AG10803 (cell line): ENCODE data around the gene PABPC1L.

Experiments
- DNase-seq: peaks from one replicate; pipeline ENCODE4 v3.0.0; 2010; ENCODE audit warnings: low read depth
- H3K4me3 ChIP-seq: 2 replicates; pipeline ENCODE4 v1.5.1; 2011; ENCODE audit warnings: mild to moderate bottlenecking, low read length, control low read depth
- TF ChIP-seq, protein P1 (sequence below): conservative IDR thresholded peaks from 2 replicates; pipeline ENCODE4 v1.5.1; 2011; ENCODE audit warnings: mild to moderate bottlenecking, low read length, control low read depth, inconsistent platforms

The PABPC1L gene

DNA sequence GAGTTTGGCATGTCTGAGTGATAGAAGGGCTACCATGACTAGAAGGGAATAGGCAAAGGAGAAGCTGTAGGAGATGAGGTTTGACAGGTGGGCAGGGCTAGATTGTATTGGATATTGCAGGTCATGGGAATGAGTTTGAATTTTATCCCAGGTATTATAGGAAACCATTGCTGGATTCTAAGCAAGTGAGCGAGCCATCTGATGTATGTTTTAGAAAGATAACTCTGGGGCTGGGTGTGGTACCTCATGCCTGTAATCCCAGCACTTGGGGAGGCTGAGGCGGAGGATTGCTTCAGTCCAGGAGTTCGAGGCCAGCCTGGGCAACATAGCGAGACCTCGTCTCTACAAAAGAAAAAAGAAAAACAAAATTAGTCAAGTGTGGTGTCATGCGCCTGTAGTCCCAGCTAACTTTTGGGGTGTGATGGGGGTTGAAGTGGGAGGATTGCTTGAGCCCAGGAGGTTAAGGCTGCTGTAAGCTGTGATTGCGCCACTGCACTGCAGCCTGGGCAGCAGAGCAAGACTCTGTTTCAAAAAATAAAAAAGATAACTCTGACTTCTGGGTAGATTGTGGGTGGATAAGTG, 73.3 kb downstream of the PABPC1L start:
- TF ChIP-seq, protein P1, sequence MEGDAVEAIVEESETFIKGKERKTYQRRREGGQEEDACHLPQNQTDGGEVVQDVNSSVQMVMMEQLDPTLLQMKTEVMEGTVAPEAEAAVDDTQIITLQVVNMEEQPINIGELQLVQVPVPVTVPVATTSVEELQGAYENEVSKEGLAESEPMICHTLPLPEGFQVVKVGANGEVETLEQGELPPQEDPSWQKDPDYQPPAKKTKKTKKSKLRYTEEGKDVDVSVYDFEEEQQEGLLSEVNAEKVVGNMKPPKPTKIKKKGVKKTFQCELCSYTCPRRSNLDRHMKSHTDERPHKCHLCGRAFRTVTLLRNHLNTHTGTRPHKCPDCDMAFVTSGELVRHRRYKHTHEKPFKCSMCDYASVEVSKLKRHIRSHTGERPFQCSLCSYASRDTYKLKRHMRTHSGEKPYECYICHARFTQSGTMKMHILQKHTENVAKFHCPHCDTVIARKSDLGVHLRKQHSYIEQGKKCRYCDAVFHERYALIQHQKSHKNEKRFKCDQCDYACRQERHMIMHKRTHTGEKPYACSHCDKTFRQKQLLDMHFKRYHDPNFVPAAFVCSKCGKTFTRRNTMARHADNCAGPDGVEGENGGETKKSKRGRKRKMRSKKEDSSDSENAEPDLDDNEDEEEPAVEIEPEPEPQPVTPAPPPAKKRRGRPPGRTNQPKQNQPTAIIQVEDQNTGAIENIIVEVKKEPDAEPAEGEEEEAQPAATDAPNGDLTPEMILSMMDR, result no peak
- no peak overlapping the region for H3K4me3 ChIP-seq

DNA sequence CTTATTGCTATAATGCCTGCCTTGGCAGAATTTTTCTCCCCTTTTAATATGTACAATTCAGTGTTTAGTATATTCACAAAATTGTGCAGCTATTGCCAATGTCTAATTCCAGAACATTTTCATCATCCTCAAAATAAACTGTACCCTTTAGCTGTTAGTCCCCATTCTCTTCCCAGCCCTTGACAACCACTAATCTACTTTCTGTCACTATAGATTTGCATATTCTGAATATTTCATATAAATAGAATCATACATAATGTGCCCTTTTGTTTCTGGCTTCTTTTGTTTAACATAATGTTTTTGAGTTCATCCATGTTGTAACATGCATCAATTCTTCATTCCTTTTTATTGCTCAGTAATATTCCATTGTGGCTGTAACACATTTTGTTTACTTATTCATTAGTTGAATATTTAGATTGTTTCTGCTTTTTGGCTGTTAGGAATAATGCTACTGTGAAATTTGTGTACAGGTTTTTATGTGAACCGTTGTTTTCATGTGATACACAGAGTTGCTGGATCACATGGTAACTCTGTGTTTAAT, 78.8 kb downstream of the PABPC1L start:
- no peak overlapping the region for H3K4me3 ChIP-seq
- no peak for DNase-seq
- TF ChIP-seq, protein P1, result no peak

More for the DNA sequence above, 73.3 kb downstream of the PABPC1L start:
- DNase-seq, result no peak
